Ovary (tissue), 9 donors: ENCODE measurements around the gene ZW10. TPM values are rescaled to one million over a fixed set of nuclear protein-coding genes. Genes with fewer than 3 reads are reported as not detected.

Experiments used
- DNase-seq, 5 donors: peaks; one replicate each; pipeline ENCODE4 v3.0.0-alpha.2; 2019 to 2020
- H3K27ac ChIP-seq, 2 donors: fragments of 200-600 bp; one replicate each; pipeline versions ENCODE4 v1.5.1 to v1.8.0; 2019 to 2022
- H3K27me3 ChIP-seq: fragments of 200-600 bp; one replicate; pipeline ENCODE4 v1.8.0; 2022
- H3K36me3 ChIP-seq: fragments of 200-600 bp; sonication (generic); one replicate; pipeline ENCODE4 v1.5.1; 2019
- H3K4me1 ChIP-seq: one replicate; pipeline ENCODE4 v1.8.1; 2013; ENCODE audit warnings: mild to moderate bottlenecking, moderate library complexity; ENCODE audit not compliant: insufficient read depth
- H3K4me3 ChIP-seq: fragments of 200-600 bp; sonication (generic); one replicate; pipeline ENCODE4 v1.5.1; 2017
- H3K9me3 ChIP-seq, 2 donors: fragments of 200-600 bp in 1 of 2; sonication (generic) in 1 of 2; one replicate each; pipeline versions ENCODE4 v1.5.1 to v1.8.1; 2013 to 2019; ENCODE audit warnings: mild to moderate bottlenecking in 1 of 2, moderate library complexity in 1 of 2
- CTCF ChIP-seq, 3 donors: fragments of 450-650 bp in 2 of 3; fragments of 200-600 bp in 1 of 3; IDR thresholded peaks; one replicate each; pipeline versions ENCODE4 v1.5.1 to v1.8.0; 2016 to 2022; ENCODE audit warnings: antibody characterized with exemption in 3 of 3, mild to moderate bottlenecking in 1 of 3
- EP300 ChIP-seq: sonication (generic); formaldehyde crosslinking; IDR thresholded peaks from one replicate; pipeline ENCODE4 v1.6.1; 2017; ENCODE audit warnings: antibody characterized with exemption
- POLR2A ChIP-seq: fragments of 450-650 bp; IDR thresholded peaks from one replicate; pipeline ENCODE4 v1.6.1; 2017; ENCODE audit warnings: antibody characterized with exemption, mild to moderate bottlenecking, moderate library complexity
- WGBS, 3 donors: extraction: QIAGEN DNeasy Blood & Tissue Kit in 1 of 3; methylation state at CpG; one replicate each; pipeline versions ENCODE4 v1.1.5 to v1.1.7; 2013 to 2017; 5-methylcytosine and 5-hydroxymethylcytosine counted together
- intact Hi-C, 4 donors: fragments of 100-400 bp; cut with DNase I; formaldehyde crosslinking; loops; one replicate each; pipeline versions ENCODE4 v1.11.0 to v1.15.1; 2022 to 2023
- polyA plus RNA-seq, 2 donors: library from polyadenylated mRNA; stranded (reverse); fragments of 200-250 nt in 1 of 2; fragments of 350-450 nt in 1 of 2; fragmentation: Illumina TruSeq in 1 of 2; extraction: RNeasy Lipid Tissue Mini Kit (QIAGEN cat#74804) in 1 of 2; gene quantifications; one replicate each; pipeline ENCODE4 v1.2.3, GENCODE V29; 2013 to 2014
- total RNA-seq, 7 donors: library from RNA; depleted of rRNA in 2 of 7; stranded (reverse); fragments of >200 nt in 2 of 7; fragmentation: NEBNext Ultra II Directional in 3 of 7; extraction: Animal tissue kit (Norgen Biotek cat#: 25700) in 3 of 7; gene quantifications; one replicate each; pipeline versions ENCODE4 v1.1.0 to v1.2.4, GENCODE V29; 2016 to 2023
- donor health status: DM: no; HTN: no; CAD: no; lungs with moderate emphysema.
- donor health status: DM: no; HTN: no; CAD: no.
- donor health status: Bipolar disorder and iron deficiency.
- donor health status: DM: yes; HTN: yes; CAD: no.
- donor health status: DM: no; HTN: no; CAD: no.
- donor health status: DM: yes; HTN: yes; CAD: no.

The ZW10 gene
- total and polyA plus RNA-seq, 9 donors: 7.0 to 12.6 (median 11.7) TPM

GRCh38 chr11:113817162-113817561, 43.7 kb upstream of the ZW10 start:
- Histone ChIP-seq H3K4me3 (no peak overlapping the region), H3K36me3 (no peaks in the 10 kb centered on the region), H3K9me3 (no peaks in the 10 kb centered on the region), H3K4me1 (peaks cover 2% of the 10 kb centered on the region), H3K27ac (no peak overlapping the region), H3K27me3 (no peaks in the 10 kb centered on the region)
- no peak for TF ChIP-seq CTCF (IDR thresholded peaks at IDR 0.05)
- TF ChIP-seq EP300: no peak
- no peak for TF ChIP-seq POLR2A
- intact Hi-C loops: no loop called here
- DNase-seq: no peak
- 91 to 95% (median 92%) methylated on average over 1 of the region's 1 CpG for WGBS, 3 donors

- H3K4me1 ChIP-seq: no peaks in the 10 kb centered on the region
- TF ChIP-seq CTCF (IDR thresholded peaks at IDR 0.05) (no peak), POLR2A (no peak), EP300 (no peak)
Observed at GRCh38 chr11:113814181-113814580, 40.7 kb upstream of the ZW10 start.

GRCh38 chr11:113808931-113809330, 35.4 kb upstream of the ZW10 start:
- H3K27ac ChIP-seq: no peak overlapping the region
- no peak for TF ChIP-seq POLR2A
- TF ChIP-seq EP300: no peak
- no peak for TF ChIP-seq CTCF (IDR thresholded peaks at IDR 0.05)
- no peak for DNase-seq
- no peaks in the 10 kb centered on the region for H3K27me3 ChIP-seq
- no peaks in the 10 kb centered on the region for H3K36me3 ChIP-seq
- H3K4me3 ChIP-seq: no peak overlapping the region
- no peaks in the 10 kb centered on the region for H3K9me3 ChIP-seq
- intact Hi-C loops: no loop called here
- 49 to 50% (median 49%) methylated on average over 2 of the region's 2 CpGs for WGBS, 3 donors
- no peaks in the 10 kb centered on the region for H3K4me1 ChIP-seq

More at GRCh38 chr11:113814181-113814580, 40.7 kb upstream of the ZW10 start:
- no peaks in the 10 kb centered on the region for H3K9me3 ChIP-seq
- DNase-seq: no peak
- no peaks in the 10 kb centered on the region for H3K36me3 ChIP-seq
- no peaks in the 10 kb centered on the region for H3K27me3 ChIP-seq
- H3K27ac ChIP-seq: no peak overlapping the region
- intact Hi-C loops: no loop called here
- H3K4me3 ChIP-seq: no peak overlapping the region

- Histone ChIP-seq H3K36me3 (no peaks in the 10 kb centered on the region), H3K4me1 (no peaks in the 10 kb centered on the region), H3K27ac (no peak overlapping the region), H3K9me3 (no peaks in the 10 kb centered on the region), H3K27me3 (no peaks in the 10 kb centered on the region), H3K4me3 (no peak overlapping the region)
- intact Hi-C loops: no loop called here
- DNase-seq: no peak
- no peak for TF ChIP-seq CTCF (IDR thresholded peaks at IDR 0.05)
- no peak for TF ChIP-seq EP300
- WGBS, 3 donors: 93 to 98% (median 98%) methylated on average over 2 of the region's 2 CpGs
Observed at GRCh38 chr11:113806406-113806805, 32.9 kb upstream of the ZW10 start.

- Histone ChIP-seq H3K36me3 (no peaks in the 10 kb centered on the region), H3K27me3 (no peaks in the 10 kb centered on the region), H3K9me3 (no peaks in the 10 kb centered on the region), H3K27ac (no peak overlapping the region), H3K4me3 (no peak overlapping the region), H3K4me1 (no peaks in the 10 kb centered on the region)
- intact Hi-C loops: no loop called here
- no peak for DNase-seq
- TF ChIP-seq EP300 (no peak), POLR2A (no peak), CTCF (IDR thresholded peaks at IDR 0.05) (no peak)
Observed at GRCh38 chr11:113805640-113806039, 32.1 kb upstream of the ZW10 start.
